Neural cell (in vitro differentiated cells): ENCODE measurements around the gene WDR37.

Experiments used
- EZH2 ChIP-seq: fragments of 200-600, 300-800 bp; shearing (Covaris generic), sonication (generic); IDR thresholded peaks from 2 replicates; pipeline ENCODE4 v1.6.1; 2014; ENCODE audit warnings: antibody characterized with exemption, low read length, borderline replicate concordance, mild to moderate bottlenecking; ENCODE audit not compliant: insufficient read depth, poor library complexity, severe bottlenecking
- POLR2AphosphoS5 ChIP-seq: IDR thresholded peaks from 2 replicates; pipeline ENCODE4 v1.6.1; 2012
- SMC3 ChIP-seq: fragments of 450-650 bp; conservative IDR thresholded peaks from 2 replicates; pipeline ENCODE4 v1.6.1; 2014; ENCODE audit warnings: antibody characterized with exemption, mild to moderate bottlenecking, moderate library complexity; ENCODE audit not compliant: poor library complexity
- TAF1 ChIP-seq: IDR thresholded peaks from 2 replicates; pipeline ENCODE4 v1.6.1; 2012; ENCODE audit warnings: low read depth
- TF ChIP-seq, protein P1 (sequence below): fragments of 450-650 bp; IDR thresholded peaks from 2 replicates; pipeline ENCODE4 v1.5.1; 2014; ENCODE audit warnings: antibody characterized with exemption, mild to moderate bottlenecking, moderate library complexity; ENCODE audit not compliant: poor library complexity, severe bottlenecking
- TF ChIP-seq, protein P2 (sequence below): IDR thresholded peaks from 2 replicates; pipeline ENCODE4 v1.6.1; 2012; ENCODE audit warnings: borderline replicate concordance

DNA sequence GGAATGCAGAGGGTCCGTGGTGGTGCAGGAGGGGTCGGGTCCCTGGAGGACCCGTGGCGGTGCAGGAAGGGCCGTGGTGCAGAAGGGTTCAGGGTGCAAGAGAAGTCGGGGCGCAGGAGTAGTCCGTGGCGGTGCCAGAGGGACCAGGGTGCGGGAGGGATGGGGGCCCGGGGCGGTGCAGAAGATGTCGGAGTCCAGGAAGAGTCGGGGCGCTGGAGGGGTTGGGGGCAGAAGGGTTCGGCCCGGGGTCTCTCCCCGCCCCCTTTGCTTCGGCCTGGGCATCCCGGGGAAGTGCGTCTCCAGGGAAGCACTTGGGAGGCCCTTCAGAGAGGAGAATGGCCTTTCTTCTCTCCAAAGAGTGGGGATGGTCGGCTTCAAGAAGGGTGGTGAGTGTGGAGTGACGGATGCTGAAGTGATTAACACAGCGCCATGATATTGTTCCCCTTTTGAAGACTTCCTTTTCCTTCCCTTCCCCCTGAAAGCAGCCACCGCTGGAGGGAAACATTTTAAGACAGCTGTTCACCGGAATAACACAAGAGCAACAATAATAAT is 997 bp downstream of the WDR37 start:
- TF ChIP-seq, protein P1, sequence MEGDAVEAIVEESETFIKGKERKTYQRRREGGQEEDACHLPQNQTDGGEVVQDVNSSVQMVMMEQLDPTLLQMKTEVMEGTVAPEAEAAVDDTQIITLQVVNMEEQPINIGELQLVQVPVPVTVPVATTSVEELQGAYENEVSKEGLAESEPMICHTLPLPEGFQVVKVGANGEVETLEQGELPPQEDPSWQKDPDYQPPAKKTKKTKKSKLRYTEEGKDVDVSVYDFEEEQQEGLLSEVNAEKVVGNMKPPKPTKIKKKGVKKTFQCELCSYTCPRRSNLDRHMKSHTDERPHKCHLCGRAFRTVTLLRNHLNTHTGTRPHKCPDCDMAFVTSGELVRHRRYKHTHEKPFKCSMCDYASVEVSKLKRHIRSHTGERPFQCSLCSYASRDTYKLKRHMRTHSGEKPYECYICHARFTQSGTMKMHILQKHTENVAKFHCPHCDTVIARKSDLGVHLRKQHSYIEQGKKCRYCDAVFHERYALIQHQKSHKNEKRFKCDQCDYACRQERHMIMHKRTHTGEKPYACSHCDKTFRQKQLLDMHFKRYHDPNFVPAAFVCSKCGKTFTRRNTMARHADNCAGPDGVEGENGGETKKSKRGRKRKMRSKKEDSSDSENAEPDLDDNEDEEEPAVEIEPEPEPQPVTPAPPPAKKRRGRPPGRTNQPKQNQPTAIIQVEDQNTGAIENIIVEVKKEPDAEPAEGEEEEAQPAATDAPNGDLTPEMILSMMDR = no peak
- TF ChIP-seq, protein P2, sequence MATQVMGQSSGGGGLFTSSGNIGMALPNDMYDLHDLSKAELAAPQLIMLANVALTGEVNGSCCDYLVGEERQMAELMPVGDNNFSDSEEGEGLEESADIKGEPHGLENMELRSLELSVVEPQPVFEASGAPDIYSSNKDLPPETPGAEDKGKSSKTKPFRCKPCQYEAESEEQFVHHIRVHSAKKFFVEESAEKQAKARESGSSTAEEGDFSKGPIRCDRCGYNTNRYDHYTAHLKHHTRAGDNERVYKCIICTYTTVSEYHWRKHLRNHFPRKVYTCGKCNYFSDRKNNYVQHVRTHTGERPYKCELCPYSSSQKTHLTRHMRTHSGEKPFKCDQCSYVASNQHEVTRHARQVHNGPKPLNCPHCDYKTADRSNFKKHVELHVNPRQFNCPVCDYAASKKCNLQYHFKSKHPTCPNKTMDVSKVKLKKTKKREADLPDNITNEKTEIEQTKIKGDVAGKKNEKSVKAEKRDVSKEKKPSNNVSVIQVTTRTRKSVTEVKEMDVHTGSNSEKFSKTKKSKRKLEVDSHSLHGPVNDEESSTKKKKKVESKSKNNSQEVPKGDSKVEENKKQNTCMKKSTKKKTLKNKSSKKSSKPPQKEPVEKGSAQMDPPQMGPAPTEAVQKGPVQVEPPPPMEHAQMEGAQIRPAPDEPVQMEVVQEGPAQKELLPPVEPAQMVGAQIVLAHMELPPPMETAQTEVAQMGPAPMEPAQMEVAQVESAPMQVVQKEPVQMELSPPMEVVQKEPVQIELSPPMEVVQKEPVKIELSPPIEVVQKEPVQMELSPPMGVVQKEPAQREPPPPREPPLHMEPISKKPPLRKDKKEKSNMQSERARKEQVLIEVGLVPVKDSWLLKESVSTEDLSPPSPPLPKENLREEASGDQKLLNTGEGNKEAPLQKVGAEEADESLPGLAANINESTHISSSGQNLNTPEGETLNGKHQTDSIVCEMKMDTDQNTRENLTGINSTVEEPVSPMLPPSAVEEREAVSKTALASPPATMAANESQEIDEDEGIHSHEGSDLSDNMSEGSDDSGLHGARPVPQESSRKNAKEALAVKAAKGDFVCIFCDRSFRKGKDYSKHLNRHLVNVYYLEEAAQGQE = no peak
- TF ChIP-seq POLR2AphosphoS5 (no peak), EZH2 (no peak), SMC3 (no peak), TAF1 (no peak)
